OCI-LY1 (cell line): ENCODE data around the gene SLIT3.

ENCODE experiments used
- EZH2 ChIP-seq: fragments of 200-600 bp; sonication (generic), shearing (Covaris generic); IDR thresholded peaks from 2 replicates; pipeline ENCODE4 v1.8.0; 2017; ENCODE audit warnings: borderline replicate concordance, mixed run types, mild to moderate bottlenecking, antibody characterized with exemption, low read length, moderate library complexity, mixed read lengths
- TF ChIP-seq, protein P1 (sequence below): fragments of 200-600 bp; sonication (generic), shearing (Covaris generic); IDR thresholded peaks from 2 replicates; pipeline ENCODE4 v1.5.1; 2017; ENCODE audit warnings: mild to moderate bottlenecking, antibody characterized with exemption, low read length, moderate library complexity, mixed read lengths

DNA sequence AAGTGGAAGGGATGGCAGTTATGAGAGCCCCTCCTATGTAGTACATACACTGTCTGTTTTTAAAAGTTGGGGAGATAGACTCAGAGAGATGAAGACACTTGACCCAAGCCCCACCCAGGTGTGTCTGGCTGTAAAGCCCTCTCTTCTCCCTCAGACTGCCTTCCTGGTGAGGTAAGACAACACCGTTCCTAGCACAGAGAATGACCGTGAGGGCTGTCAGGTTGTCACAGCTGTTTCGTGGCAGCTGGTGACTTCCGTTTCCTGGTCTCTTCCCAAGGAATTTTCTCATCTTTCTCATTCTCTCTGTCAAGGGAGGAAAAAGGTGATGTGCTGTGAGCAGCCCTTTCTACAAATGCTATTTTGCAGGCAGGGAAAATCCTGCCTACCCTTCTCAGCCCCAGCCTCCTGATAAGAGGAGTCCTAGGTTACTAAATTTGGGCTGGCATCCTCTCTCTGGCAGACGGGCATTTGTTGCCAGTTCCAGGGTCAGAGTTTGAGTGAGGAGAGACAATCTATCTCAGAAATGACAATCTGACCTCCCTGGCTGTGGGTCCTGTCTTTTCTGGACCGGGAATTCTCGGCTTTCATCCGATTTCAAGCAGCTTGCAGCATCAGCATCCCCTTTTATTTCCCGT is 458.3 kb downstream of the SLIT3 start:
- TF ChIP-seq, protein P1, sequence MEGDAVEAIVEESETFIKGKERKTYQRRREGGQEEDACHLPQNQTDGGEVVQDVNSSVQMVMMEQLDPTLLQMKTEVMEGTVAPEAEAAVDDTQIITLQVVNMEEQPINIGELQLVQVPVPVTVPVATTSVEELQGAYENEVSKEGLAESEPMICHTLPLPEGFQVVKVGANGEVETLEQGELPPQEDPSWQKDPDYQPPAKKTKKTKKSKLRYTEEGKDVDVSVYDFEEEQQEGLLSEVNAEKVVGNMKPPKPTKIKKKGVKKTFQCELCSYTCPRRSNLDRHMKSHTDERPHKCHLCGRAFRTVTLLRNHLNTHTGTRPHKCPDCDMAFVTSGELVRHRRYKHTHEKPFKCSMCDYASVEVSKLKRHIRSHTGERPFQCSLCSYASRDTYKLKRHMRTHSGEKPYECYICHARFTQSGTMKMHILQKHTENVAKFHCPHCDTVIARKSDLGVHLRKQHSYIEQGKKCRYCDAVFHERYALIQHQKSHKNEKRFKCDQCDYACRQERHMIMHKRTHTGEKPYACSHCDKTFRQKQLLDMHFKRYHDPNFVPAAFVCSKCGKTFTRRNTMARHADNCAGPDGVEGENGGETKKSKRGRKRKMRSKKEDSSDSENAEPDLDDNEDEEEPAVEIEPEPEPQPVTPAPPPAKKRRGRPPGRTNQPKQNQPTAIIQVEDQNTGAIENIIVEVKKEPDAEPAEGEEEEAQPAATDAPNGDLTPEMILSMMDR = no peak
- TF ChIP-seq EZH2 = no peak
